SK-N-SH (cell line): ENCODE data around the gene ZP1.

Experiments used
- CTCF ChIP-seq: fragments of 200-600 bp; sonication (generic); IDR thresholded peaks from 2 replicates; pipeline ENCODE4 v1.6.1; 2017; ENCODE audit warnings: antibody characterized with exemption, mild to moderate bottlenecking, moderate library complexity
- MEF2A ChIP-seq: IDR thresholded peaks from 2 replicates; pipeline ENCODE4 v1.4.0; 2012; ENCODE audit warnings: low read depth, borderline replicate concordance
- TAF1 ChIP-seq: IDR thresholded peaks from 2 replicates; pipeline ENCODE4 v1.6.1; 2012; ENCODE audit warnings: low read depth, mild to moderate bottlenecking, low read length, moderate library complexity, borderline replicate concordance

GRCh38 chr11:60838132-60838531 lies 29.2 kb upstream of the ZP1 start:
- TF ChIP-seq MEF2A (no peak), CTCF (peak; percentile 14; the same call in 1 of the 2 replicates), TAF1 (no peak)
